ENCODE data around the gene KRT20.
"Not testable (repeated sequence)": the region's sequence is repeated elsewhere in the genome, so short reads cannot be mapped to it uniquely, and the experiment has no call there.

KRT20 gene

DNA sequence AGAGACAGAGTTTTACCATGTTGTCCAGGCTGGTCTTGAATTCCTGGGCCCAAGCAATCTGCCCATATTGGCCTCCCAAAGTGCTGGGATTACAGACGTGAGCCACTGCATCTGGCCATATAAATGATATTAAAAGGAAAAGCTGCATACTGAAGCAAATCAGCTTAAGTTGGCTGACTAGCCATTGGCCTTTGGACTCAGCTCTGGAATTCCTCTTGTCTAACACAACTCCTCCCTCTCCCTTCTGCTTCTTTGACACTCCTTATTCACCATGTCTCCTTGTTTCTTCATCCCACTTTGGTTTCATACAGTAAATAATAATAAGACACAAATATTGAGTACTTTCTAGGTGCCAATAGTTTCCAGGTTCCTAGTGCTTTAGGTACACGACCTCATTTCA is 25.5 kb downstream of the KRT20 start:
- H3K4me3 ChIP-seq (ENCODE audit: control insufficient read depth, low read depth, low read length): no peak overlapping the region
- DNase-seq (ENCODE audit: low read depth): no peak
- TF ChIP-seq, protein P1, sequence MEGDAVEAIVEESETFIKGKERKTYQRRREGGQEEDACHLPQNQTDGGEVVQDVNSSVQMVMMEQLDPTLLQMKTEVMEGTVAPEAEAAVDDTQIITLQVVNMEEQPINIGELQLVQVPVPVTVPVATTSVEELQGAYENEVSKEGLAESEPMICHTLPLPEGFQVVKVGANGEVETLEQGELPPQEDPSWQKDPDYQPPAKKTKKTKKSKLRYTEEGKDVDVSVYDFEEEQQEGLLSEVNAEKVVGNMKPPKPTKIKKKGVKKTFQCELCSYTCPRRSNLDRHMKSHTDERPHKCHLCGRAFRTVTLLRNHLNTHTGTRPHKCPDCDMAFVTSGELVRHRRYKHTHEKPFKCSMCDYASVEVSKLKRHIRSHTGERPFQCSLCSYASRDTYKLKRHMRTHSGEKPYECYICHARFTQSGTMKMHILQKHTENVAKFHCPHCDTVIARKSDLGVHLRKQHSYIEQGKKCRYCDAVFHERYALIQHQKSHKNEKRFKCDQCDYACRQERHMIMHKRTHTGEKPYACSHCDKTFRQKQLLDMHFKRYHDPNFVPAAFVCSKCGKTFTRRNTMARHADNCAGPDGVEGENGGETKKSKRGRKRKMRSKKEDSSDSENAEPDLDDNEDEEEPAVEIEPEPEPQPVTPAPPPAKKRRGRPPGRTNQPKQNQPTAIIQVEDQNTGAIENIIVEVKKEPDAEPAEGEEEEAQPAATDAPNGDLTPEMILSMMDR (IDR thresholded peaks at IDR 0.05; ENCODE audit: control insufficient read depth, insufficient read depth, low read depth, low read length, missing control alignments): no peak

DNA sequence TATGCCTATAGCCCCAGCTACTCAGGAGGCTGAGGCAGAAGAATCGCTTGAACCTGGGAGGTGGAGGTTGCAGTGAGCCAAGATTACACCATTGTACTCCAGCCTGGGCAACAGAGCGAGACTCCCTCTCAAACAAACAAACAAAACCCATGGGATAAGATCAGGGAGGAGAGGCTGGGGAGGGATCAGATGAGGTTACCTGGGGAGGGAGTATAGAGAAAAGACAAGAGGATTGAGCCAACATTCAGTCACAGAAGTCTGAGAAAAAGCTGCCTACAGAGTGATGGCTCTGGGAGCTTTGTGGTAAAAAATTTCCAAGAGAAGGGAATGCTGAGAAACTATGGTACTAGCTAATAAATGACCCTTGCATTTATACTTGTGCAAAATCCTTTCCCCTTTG is 26.4 kb downstream of the KRT20 start:
- H3K4me3 ChIP-seq (ENCODE audit: control insufficient read depth, low read depth, low read length); DNase-seq (ENCODE audit: low read depth): not testable (repeated sequence)

DNA sequence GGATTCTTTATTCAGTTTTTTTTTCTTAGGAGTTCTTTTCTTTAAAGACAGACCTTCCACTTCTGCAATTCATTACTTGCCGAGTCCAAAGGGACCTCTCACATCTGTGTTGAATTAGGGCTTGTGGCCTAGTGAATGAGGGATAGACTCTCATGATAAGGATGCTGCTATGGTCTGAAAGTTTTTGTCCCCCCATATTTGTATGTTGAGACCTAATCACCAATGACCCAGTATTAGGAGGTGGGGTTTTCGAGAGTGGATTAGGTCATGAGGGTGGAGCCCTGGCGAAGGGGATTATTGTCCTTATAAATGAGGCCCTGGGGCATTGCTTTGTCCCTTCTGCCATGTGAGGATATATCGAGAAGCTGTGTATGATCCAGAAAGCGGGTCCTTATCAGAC is 27.5 kb downstream of the KRT20 start:
- H3K4me3 ChIP-seq (ENCODE audit: control insufficient read depth, low read depth, low read length): no peak overlapping the region
- TF ChIP-seq, protein P1 (IDR thresholded peaks at IDR 0.05; ENCODE audit: control insufficient read depth, insufficient read depth, low read depth, low read length, missing control alignments): no peak
- DNase-seq (ENCODE audit: low read depth): peak; percentile 40

DNA sequence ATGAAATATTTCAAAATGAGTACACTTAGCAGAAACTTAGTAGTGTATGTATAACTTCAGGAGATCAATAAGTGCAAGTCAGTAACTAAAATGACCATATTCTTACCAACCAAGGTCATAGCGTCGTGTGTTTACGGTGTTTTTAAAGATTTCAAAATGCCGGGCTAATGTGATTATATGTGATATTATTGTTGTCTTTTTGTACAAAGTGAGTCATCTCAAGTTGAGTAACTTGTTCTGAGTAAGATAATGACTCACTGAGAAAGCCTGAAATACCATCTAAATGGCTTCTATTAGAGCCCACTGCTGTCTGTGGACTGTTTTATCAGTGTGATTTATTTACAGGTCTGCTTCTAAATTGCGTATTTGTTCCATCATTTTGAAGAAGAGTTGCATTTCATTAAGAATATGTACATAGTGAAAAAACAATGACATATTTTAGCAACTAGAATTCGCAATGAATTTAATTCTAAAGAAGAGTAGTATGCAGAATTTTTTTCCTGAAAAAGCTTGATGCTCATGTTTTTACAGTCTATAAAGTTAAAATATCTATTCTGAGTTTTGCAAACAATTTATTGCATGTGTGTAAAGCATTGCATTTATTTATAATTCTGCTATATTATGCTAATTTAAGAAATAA is 30.7 kb downstream of the KRT20 start:
- DNase-seq (ENCODE audit: low read depth): peak; percentile 87
- TF ChIP-seq, protein P1 (IDR thresholded peaks at IDR 0.05; ENCODE audit: control insufficient read depth, insufficient read depth, low read depth, low read length, missing control alignments): no peak
- no peak overlapping the region for H3K4me3 ChIP-seq (ENCODE audit: control insufficient read depth, low read depth, low read length)

DNA sequence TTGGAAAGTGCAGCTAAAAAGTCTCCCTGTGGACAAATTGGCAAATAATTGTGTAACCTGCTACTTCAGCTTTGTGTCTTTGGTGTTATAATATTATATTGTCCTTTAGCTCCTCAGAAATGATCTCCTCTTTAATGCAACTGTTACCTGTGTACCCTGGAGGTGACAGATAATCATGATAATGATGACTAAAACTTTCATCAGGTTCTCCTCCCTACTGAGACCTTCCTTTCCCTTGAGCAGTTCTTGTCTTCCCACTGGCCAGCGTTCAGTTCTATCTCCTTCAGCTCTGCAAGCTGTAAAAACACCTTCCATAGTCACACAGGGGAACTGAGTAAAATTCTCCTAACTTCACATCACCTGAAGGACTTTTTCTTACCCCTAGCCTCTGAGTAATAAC is 32.7 kb downstream of the KRT20 start:
- TF ChIP-seq, protein P1 (IDR thresholded peaks at IDR 0.05; ENCODE audit: control insufficient read depth, insufficient read depth, low read depth, low read length, missing control alignments): no peak
- DNase-seq (ENCODE audit: low read depth): no peak
- no peak overlapping the region for H3K4me3 ChIP-seq (ENCODE audit: control insufficient read depth, low read depth, low read length)

DNA sequence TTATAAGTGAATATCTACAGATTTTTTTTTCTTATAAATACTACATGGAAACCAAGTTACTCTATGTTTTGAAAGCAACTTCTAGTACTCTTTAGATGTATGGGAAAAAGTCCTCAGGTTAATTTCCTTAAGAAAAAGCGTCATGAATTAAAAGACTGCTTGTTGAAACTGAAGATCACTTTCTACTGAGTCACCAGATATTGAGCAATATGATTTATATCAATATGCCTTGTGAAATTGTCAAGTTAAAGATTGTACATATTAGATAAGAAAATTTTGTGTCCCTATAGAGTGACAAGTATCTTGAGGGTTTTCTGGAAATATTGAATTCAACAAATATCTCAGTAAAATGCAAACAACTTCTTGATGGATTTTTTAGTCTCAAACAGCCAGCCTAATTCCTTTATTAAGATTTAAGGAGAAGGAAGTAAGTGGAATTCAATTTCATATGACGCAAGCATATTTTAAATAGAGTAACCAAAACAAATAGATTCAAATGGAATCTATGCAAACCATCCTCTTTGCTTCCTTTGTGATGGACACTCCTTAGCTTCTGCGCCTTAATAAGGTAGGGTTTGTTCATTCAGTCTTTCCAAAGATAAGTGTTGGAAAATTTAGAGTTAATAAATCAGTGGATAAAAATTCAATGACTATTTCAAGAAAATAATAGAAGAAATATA is 34.6 kb downstream of the KRT20 start:
- DNase-seq (ENCODE audit: low read depth): no peak
- H3K4me3 ChIP-seq (ENCODE audit: control insufficient read depth, low read depth, low read length): no peak overlapping the region
- TF ChIP-seq, protein P1 (IDR thresholded peaks at IDR 0.05; ENCODE audit: control insufficient read depth, insufficient read depth, low read depth, low read length, missing control alignments): no peak

DNA sequence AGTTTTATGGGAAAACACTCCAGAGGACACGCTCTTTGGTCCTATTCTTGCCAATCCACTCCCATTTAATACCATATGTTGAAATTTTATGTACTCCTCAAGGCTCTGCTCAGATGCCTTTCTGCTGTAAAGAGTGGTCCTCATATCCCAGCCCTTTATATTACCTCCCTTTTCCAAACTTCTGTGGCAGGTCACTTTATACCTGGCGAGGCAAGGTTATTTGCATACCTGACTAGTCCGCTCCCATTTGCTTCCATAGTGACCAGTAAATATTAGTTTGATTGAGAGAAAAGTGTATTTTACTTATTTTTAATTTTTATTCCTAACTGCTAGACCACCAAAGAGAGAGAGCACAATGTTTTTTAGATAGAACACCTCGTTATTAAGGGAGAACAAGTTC is 35.3 kb downstream of the KRT20 start:
- TF ChIP-seq, protein P1 (IDR thresholded peaks at IDR 0.05; ENCODE audit: control insufficient read depth, insufficient read depth, low read depth, low read length, missing control alignments): no peak
- no peak for DNase-seq (ENCODE audit: low read depth)
- no peak overlapping the region for H3K4me3 ChIP-seq (ENCODE audit: control insufficient read depth, low read depth, low read length)

Measured in AG09309 (cell line).